Measurements from ENCODE around the gene MGAT4C.
A peak's percentile ranks its signal among the peaks of the same experiment; 100 is the strongest.

MGAT4C gene

GRCh38 chr12:85975716-85976115 lies 280.5 kb downstream of the MGAT4C start:
- no peak for DNase-seq (ENCODE audit: low read depth)

GRCh38 chr12:85971800-85972199 lies 284.4 kb downstream of the MGAT4C start:
- DNase-seq (ENCODE audit: low read depth) = no peak

GRCh38 chr12:85968606-85969005 lies 287.6 kb downstream of the MGAT4C start:
- no peak for DNase-seq (ENCODE audit: low read depth)

- DNase-seq (ENCODE audit: low read depth) = no peak
These were observed 292.9 kb downstream of the MGAT4C start for GRCh38 chr12:85963326-85963725.

GRCh38 chr12:85956081-85956480 lies 300.1 kb downstream of the MGAT4C start:
- DNase-seq (ENCODE audit: low read depth) = no peak

- peak; percentile 18 for DNase-seq (ENCODE audit: low read depth)
These were observed 301.1 kb downstream of the MGAT4C start for GRCh38 chr12:85955127-85955526.

- peak; percentile 13 for DNase-seq (ENCODE audit: low read depth)
These were observed 304.4 kb downstream of the MGAT4C start for GRCh38 chr12:85951823-85952222.

GRCh38 chr12:85949253-85949652 lies 306.9 kb downstream of the MGAT4C start:
- no peak for DNase-seq (ENCODE audit: low read depth)

GRCh38 chr12:85948340-85948739 lies 307.9 kb downstream of the MGAT4C start:
- DNase-seq (ENCODE audit: low read depth) = no peak

GRCh38 chr12:85947286-85947685 lies 308.9 kb downstream of the MGAT4C start:
- DNase-seq (ENCODE audit: low read depth) = no peak

- DNase-seq (ENCODE audit: low read depth) = no peak
These were observed 309.8 kb downstream of the MGAT4C start for GRCh38 chr12:85946375-85946774.

- DNase-seq (ENCODE audit: low read depth) = no peak
These were observed 329.0 kb downstream of the MGAT4C start for GRCh38 chr12:85927166-85927565.

- DNase-seq (ENCODE audit: low read depth) = peak; percentile 31
These were observed 332.3 kb downstream of the MGAT4C start for GRCh38 chr12:85923767-85924331.

GRCh38 chr12:85920324-85920947 lies 335.8 kb downstream of the MGAT4C start:
- peak; percentile 22 for DNase-seq (ENCODE audit: low read depth)
